Activated CD8-positive, alpha-beta memory T cell treated with anti-CD3 and anti-CD28 coated beads for 4 hours (primary cell): ENCODE data around the gene CEP131.

Experiments used
- DNase-seq, 2 donors: peaks; one replicate each; pipeline ENCODE4 v3.0.0-alpha.2; 2020; ENCODE audit warnings: low read depth in 2 of 2

Gene CEP131

GRCh38 chr17:81223762-81224130 lies 981 bp upstream of the CEP131 start:
- no peak for DNase-seq

- no peak for DNase-seq
Observed at GRCh38 chr17:81222620-81222905, 202 bp downstream of the CEP131 start.

- DNase-seq = no peak
Observed at GRCh38 chr17:81221842-81222619, 734 bp downstream of the CEP131 start.

- DNase-seq = no peak
Observed at GRCh38 chr17:81221371-81221841, 1.4 kb downstream of the CEP131 start.

GRCh38 chr17:81219476-81220180 lies 3.1 kb downstream of the CEP131 start:
- no peak for DNase-seq

- DNase-seq = no peak
Observed at GRCh38 chr17:81218991-81219390, 3.8 kb downstream of the CEP131 start.

GRCh38 chr17:81218459-81218858 lies 4.3 kb downstream of the CEP131 start:
- no peak for DNase-seq

- DNase-seq = no peak
Observed at GRCh38 chr17:81217491-81217890, 5.3 kb downstream of the CEP131 start.

- DNase-seq = no peak
Observed at GRCh38 chr17:81213978-81214377, 8.8 kb downstream of the CEP131 start.

GRCh38 chr17:81212365-81212764 lies 10.4 kb downstream of the CEP131 start:
- DNase-seq = no peak

- no peak for DNase-seq
Observed at GRCh38 chr17:81210868-81211267, 11.9 kb downstream of the CEP131 start.

- no peak for DNase-seq
Observed at GRCh38 chr17:81210466-81210865, 12.3 kb downstream of the CEP131 start.

- no peak for DNase-seq
Observed at GRCh38 chr17:81209141-81209540, 13.6 kb downstream of the CEP131 start.

GRCh38 chr17:81208651-81209050 lies 14.1 kb downstream of the CEP131 start:
- DNase-seq = no peak

- DNase-seq = no peak
Observed at GRCh38 chr17:81207610-81208581, 14.9 kb downstream of the CEP131 start.

- no peak for DNase-seq
Observed at GRCh38 chr17:81206657-81207056, 16.1 kb downstream of the CEP131 start.

- DNase-seq = no peak
Observed at GRCh38 chr17:81206166-81206565, 16.6 kb downstream of the CEP131 start.

GRCh38 chr17:81204578-81204977 lies 18.2 kb downstream of the CEP131 start:
- no peak for DNase-seq

GRCh38 chr17:81203136-81203535 lies 19.6 kb downstream of the CEP131 start:
- DNase-seq = no peak

GRCh38 chr17:81202318-81202717 lies 20.4 kb downstream of the CEP131 start:
- no peak for DNase-seq

GRCh38 chr17:81200695-81201580 lies 21.8 kb downstream of the CEP131 start:
- no peak for DNase-seq
